Measurements from ENCODE around the gene OPRM1.

GRCh38 chr6:154170106-154170505 is 131.1 kb downstream of the OPRM1 start:
- TF ChIP-seq CTCF (IDR thresholded peaks at IDR 0.05) (no peak), POLR2A (IDR thresholded peaks at IDR 0.05) (no peak)

Data from body of pancreas (tissue), 4 donors.